GM19463 (cell line): ENCODE data around the gene ELL2.
"Not testable (repeated sequence)": the region's sequence is repeated elsewhere in the genome, so short reads cannot be mapped to it uniquely, and the experiment has no call there.

Experiments
- ATAC-seq: cut with Tn5 transposase; IDR thresholded peaks from one replicate; pipeline ENCODE4 v1.9.1; 2021; ENCODE audit warnings: mild to moderate bottlenecking, moderate library complexity; ENCODE audit not compliant: unreplicated experiment

ELL2 gene

DNA sequence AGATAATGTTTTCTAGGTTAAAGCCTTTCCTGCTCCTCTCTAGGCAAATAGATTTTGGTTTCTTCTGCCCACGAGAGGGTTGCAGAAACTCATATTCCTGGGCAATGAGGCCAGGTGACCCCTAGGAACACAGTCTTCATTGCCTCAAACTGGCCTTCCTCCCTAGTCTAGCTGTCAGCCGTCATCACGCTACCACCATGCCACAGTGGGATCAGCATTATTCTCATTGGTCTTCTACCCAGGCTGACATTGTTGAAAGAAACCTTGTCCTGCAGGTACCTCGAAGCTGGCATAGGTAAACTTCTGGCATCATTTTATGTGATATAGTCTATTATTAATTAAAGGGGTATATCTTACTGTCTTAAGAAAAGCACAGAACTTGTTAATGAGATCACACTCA, 51.1 kb downstream of the ELL2 start:
- ATAC-seq = no peak

DNA sequence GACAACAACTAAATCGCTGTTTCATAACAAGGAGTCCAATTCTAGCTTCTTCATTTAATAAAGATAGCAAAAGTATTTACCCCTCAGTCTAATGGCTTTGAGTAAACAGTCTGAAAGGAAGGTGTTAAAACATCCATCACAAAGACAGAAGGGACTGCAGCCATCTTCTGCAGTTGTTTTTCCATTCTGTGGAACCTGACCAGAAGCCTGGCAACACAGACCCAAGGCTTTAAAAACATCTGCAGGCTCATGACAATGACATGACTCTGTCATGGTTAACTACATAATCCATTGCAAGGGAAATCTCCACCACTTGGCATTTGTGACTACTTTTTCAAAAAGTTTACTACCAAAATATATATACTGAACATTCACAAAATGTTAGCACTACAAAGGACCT, 51.9 kb downstream of the ELL2 start:
- no peak for ATAC-seq

DNA sequence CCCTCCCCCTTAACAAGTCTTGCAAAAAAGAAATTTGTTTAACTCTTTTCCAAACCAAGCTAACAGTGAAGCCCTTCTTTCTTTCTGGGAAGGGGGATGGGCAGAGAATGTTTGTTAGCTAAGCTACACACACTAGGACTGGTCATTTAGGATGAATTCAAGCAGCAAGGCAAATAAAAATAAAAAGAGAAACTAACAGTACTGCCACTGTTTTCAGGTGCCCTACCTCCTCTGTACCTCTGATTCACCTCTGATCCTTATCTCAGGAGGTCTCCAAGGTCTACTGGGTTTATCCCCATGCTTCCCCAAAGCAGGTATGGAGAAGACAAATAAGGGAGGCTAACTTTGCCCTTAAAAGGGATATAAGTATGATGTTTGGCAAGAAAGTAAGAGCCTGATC, 52.9 kb downstream of the ELL2 start:
- ATAC-seq = no peak

DNA sequence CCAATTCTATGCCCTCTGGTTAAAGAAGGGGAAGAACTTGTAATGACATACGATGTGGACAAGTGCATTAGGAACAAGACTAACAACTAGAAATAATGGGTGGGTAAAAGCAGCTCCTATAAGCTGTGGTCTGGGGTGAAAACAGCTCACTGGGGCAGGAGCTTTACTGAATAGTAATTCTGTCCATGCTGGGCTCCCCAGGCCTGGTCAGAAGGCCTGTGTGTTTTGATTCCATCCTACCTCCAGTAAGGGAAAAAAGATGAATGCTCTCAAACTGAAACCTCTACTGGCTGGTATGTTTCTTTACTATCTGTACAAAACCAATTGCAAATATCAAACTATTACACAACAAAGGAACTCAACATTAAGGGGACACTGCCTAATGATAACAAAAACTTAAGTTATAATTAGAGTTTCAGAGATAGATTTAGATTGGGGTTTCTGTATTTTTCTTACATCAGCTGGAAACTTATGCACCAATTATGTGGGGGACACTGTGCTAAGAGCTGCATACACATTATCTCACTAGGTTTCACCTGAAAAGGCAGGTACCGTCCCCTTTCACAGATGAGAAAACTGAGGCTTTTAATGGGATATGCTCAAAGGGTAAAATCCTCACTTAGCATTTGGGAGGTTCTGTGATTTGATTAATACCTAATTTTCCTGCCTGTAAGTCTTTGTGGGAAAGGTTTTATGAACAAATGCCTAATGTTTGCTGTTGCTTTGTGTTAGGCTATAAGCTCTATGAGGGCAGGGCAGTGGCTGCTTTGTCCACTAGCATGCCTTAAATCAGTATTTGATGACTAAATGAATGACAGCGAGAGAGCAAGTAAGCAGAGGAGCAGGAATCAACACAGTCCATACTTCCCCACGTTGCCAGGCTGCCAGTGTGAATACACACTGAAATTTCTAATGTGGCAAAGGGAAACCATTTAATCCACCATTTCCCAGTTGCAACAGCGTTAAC, 53.6 kb downstream of the ELL2 start:
- ATAC-seq = no peak

DNA sequence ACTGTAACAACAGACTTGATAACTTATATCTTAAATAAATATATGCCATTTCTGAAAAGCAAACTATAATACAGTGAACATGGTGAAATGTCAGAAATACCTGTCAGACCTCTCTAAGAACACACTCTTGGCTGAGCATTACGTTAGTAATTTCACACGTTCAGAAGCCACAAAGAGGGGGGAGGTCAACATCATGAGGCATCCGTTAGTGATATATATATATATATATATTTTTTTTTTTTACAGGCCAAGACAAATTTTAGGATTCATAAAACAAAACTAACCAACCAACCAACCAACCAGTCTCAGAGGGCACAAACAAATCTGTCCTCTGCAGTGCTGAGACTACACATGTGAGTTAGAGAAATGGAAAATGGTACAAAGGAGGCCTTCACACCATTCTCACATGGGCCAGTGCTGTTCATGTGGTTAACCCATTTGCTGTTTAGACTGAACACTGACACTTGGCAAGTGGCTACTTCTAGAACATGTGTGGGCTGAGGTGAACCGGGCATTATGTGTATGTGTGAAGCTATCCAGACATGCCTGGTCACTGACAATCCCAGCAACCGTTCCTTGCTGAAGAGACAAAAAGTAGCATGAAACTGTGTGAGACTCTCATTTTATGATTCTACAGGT, 54.5 kb downstream of the ELL2 start:
- ATAC-seq = no peak

DNA sequence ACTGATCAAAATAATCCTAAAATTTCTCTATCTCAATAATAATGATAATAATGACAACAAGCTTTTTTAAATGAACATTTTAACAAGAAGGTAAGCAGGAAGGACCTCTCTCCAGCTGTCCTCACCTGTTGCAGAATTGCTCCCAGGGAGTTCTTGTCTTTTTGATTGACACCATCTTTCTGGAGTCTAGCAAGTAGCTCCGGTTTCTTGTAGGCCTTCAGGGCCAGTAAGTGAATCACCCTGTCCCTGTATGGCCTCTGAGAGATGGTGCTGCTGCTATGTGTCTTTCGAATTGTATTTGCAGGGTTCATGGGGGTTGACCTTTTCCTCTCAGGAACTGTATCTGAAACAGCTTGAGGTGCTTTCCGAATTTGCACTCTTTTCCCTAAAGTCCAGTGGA, 55.3 kb downstream of the ELL2 start:
- not testable (repeated sequence) for ATAC-seq

DNA sequence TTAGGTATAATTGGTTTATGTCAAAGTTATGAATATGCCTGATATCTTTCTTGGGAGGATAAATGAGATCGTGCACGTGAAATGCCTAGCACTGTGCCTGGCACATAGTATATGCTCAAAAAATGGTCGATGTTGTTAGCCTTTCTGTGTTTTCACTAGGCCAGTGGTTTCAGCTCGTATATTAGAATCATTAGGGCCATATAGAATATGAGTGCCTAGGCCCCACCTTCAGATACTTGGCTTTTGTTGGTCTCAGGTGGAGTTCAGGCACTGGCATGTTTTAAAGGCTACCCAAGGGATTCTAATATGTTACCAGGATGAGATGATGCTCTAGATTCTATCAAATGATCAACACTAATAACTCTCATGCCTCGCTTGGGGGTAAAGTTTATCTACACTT, 56.8 kb downstream of the ELL2 start:
- ATAC-seq = no peak

DNA sequence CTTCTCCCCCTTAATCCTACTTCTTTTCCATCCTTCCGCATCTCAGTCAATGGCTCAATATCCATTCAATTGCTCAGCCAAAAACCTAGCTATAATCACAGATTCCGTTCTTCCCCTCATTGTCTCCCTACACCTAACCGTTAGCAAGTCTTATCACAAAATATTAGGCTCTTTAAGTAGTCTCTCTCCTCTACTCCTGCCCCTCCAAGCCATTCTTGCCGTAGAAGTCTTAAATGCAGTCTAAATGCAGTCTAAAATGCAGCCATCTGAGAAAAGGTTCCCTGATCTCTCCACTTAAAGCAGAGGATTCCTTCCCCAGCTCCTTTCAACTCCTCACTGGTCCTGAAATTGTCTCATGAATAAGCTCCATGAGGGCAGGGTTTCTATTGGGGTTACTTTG, 57.8 kb downstream of the ELL2 start:
- no peak for ATAC-seq

DNA sequence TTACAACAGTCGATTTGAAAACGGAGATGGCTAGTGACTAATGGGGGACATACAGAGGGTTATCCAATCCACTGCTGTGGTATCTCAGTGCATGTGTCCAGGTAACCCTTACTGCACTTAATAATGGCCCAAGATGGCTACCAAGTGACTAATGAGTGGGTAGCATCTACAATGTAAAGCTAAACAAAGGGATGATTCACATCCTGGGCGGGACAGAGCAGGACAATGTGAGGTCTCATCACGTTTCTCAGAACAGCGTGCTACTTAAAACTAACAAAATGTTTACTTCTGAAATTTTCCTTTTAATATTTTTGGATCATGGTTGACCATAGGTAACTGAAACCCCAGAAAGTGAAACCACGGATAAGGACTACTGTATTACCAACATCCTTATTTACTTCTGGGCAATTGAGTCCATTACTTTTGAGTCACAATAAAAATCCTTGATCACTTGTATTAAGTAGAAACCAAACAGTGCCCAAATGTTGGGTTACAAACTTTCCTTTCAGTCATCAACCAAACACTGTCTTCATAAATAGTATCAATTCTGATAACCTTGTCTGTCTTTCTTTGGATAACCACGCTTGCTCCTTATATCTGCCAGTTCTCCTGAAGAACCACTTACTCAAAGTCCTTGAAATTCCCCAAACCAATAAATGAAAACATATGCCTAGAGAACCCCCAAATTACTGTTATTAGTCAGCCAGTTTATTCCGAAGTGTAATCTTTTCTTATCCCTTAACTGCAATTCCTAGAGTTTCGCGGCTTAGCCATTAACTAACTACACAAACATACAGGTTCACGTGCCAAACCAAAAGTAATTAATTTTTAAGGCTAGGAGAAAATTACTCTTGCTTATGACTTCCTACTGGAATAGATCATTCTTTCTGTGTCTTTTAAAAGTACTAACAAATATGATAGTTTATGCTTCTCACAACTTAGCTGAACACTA, 59.7 kb downstream of the ELL2 start:
- no peak for ATAC-seq

DNA sequence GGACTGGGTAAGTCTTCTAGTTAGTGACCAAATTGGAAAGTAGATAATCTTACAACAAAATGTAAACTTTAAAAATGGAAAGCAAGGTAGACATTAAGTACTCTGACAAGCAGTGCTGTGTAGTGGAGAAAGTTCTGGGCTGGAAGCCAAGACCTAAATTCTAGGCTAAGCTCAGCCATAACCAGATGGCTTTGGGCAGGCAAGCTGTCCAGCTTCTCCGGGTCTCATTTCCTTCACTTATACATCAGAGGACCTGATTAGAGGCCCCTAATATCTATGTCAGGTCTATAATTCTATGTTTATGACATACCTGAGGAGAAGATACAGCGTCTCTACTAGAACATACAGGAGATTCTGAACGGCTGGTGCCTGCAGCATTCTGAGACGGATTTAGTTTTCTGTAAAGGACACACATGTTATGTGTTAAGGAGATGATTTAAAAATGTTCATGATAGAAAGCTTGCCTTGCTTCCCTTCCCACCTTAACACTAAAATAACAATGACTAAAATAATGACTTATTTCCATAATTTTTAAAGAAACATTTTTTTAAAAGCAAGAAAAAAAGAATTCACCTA, 61.2 kb downstream of the ELL2 start:
- ATAC-seq = no peak

DNA sequence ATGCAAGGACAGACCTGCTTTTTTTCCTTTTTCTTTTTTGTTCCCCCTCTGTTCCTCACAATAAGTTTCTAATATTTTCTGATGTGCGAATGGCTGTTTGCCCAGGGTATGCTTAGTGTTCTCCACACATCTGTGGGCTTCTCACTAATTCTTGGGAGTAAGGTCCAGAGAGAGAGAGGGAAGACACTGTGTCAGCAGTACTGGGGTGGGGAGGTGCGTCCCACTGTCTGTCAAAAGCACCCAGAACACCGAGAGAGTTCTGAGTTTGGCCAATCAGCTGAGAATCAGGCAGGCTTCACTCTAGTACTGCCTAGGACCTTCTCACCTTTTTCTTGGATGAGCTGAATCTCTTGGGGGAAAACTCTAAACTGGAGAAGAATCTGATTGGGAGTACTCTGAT, 61.8 kb downstream of the ELL2 start:
- ATAC-seq = no peak

DNA sequence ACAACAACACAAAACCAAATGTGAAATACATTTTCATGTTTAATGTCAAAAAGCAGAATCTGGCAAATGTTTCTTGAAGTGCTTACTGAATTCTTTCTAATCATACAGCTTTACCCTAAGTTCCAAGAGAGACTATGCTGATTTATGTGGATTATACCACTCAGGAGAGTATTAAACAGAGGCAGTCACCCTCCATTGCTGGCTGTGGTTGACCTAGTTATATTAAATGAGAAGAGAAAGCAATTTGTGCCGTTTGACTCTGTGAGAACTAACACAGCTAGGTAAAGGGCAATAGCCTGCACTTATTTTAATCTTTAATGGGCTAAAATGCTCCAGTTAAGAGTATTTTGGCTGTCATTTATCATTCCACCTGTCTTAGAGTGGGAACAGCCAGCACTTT, 62.6 kb downstream of the ELL2 start:
- ATAC-seq = no peak

DNA sequence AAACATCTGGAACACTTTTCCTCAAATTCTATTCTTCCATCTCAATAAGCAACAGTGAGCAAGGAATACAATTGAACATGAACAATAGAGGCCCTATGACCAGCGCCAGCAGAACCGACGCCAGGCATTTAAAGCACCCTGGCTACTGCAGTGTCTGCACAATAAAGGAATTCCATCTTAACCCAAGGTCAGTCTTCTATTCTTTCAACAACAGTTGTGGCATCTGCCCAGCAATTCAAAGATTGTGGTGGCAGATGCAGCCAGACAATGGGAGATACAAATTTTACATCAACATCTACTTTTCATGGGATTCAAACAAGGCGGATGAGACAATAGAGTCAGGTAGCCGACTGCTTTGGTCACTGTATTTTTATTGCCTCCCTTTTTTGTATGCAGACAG, 65.9 kb downstream of the ELL2 start:
- ATAC-seq = no peak

DNA sequence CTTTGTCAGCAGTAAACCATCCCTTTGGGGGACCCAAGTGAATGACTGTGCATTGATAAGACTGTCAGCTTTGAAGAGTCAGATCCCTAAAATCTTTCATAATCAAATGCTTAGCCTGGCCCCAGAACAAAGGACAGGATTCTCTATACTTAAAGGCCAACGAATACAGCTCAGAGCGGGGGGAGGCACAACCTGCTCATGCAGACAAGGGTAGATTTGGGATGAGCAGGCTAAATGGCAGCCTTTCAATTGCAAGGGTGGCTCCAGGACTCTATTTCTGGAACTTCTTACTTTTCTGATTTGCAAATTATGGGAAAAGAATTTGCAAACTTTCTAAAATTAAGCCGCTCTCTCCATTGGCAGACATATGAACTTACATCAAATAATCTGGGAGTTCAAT, 66.4 kb downstream of the ELL2 start:
- ATAC-seq = no peak

DNA sequence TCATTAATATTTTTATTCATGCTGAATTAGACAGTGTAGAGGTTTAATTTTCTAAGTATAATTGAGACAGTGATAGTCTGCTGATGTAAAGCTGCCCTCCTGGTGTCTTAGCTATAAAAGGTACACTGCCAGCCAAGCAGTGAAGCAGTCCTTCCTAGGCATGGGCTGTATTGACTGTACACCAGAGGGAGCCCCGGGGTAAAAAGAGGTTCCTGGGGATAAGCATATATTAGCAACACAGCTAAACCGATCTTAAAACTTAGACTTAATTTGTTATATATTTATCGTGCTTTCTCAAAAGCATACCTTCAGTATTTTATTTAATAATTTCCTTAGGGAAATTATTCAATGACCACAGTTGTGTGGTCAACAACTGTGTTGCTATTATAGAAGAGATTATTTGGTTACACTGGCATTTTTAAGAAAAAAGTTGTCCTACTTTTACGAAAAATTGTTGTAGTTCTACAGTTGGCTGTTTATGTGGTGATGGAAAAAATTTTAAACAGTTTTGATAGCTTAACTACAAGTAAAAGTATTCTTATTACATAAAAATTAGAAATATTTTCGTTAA, 68.8 kb downstream of the ELL2 start:
- ATAC-seq = peak; percentile 87

DNA sequence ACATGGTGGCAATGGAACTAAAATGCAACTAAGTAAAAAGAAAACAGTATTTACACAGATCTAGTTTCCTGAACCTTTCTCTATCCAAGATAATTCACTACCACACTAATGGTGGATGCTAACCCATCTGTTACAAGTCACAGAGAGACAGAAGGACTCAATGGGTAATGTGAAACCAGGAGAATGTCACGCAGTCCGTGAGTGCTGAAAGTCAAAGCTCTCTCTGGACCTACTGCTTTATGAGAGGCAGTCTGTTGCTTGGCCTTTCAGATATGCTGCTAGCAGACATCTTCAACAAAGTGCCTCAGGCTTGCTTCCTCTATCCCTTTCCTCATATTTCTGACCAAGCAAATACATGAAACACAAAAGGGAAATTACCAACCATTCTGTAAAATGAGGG, 70.2 kb downstream of the ELL2 start:
- ATAC-seq = no peak

DNA sequence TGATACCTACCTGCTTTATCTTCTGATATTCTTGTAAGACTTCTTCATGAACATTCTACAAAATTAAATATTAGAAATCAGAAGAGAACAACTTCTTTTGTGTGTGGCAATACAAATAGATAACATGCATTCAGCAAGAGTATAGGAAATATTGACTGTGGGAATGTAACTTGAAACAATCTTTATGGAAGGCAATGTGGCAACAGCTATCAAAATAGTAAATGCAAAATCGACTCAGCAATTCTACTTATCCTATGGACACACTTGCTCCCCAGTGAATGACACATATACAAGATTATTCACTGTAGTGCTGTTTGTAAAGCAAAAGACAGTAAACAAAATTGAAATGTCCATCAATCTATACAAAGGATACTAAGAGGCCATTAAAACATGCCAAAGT, 72.6 kb downstream of the ELL2 start:
- no peak for ATAC-seq

DNA sequence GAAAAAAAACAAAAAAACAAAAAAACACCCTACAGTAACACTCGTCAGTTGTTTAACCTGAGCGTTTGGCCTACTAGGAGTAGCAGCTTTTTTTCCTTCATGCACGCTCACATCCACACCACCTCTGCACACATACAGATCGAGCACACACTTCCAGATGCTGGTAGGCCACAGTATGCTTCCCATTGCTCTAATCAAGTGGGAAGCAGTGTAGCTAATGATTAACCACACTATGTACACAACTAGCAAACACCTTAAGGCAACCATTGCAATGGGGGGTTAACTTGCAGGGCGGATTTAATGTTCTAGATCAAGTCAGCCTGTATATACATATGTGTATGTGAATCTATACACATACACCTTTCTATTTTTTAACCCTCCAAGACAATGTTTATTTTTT, 73.7 kb downstream of the ELL2 start:
- no peak for ATAC-seq

DNA sequence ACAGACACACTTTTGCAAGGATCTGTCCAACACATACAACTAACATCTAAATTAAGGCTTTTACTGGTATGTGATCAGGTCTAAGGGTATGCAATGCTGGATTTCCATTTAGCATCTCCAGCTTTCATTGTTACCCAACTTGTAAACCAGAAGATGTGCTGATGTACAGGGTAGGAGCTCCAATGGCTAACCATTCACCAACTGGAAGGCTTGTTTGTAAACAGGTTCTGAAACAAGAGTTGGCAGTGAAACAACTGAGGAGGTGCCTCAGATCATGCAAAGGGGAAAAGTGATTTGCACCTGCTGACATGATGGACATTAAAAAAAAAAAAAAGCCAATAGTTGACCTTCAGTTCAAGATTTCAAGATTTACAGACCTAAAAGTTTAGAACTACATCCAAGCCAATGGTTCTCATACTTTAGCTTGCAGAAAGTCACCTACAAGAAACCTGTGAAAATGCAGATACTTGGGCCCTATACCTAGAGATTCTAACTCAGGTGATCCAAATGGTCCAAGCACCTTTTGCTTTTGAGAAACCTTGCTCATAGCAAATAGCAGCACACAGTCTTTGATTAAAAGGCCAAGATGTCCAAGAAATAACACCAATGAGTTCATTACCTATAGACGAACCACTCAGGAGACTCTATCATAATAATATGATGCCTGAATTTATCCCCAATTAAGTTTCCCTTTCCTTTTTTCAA, 75.2 kb downstream of the ELL2 start:
- no peak for ATAC-seq

DNA sequence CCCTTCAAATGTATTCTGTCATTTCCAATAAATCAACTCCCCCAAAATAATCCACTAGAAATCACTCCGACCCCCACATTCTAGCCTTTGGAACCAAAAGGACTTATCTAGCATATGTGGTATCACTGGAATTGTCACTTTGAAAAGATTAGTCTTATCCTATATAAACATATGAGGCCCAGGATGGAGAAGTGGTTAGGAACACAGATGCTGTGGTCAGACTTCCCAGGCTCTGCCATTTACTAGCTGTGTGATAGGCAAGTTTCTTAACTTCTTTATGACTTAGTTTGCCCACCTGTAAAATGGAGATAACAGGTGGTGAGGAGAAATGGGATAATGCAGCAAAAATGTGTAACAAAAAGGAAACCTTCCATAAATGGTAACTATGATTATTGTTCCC, 77.1 kb downstream of the ELL2 start:
- ATAC-seq = no peak
